GM23338 (cell line): ENCODE results near the gene CNOT4. TPM values are rescaled to one million over a fixed set of nuclear protein-coding genes. Genes with fewer than 3 reads are reported as not detected.

Source experiments
- ATAC-seq: fragments of 200-7000 bp; cut with Tn5 transposase; 3 replicates; pipeline ENCODE4 v1.9.1; 2020
- DNase-seq: peaks from one replicate; pipeline ENCODE4 v3.0.0-alpha.2; 2015; ENCODE audit warnings: low spot score
- H2AFZ ChIP-seq: fragments of 200-600 bp; sonication (generic); 2 replicates; pipeline ENCODE4 v1.8.0; 2016; ENCODE audit warnings: antibody characterized with exemption, mild to moderate bottlenecking, moderate library complexity
- H3F3A ChIP-seq: fragments of 200-600 bp; sonication (generic); replicated peaks from 2 replicates; pipeline ENCODE4 v1.8.0; 2017; ENCODE audit warnings: antibody characterized with exemption, mixed run types, low read depth
- H3K27ac ChIP-seq: fragments of 200-600 bp; sonication (generic); 2 replicates; pipeline ENCODE4 v1.6.1; 2016; ENCODE audit warnings: low read depth
- H3K27me3 ChIP-seq: fragments of 200-600 bp; sonication (generic); 2 replicates; pipeline ENCODE4 v1.8.0; 2016; ENCODE audit warnings: mild to moderate bottlenecking, mixed run types, moderate library complexity; ENCODE audit not compliant: insufficient read depth
- H3K36me3 ChIP-seq: fragments of 200-600 bp; sonication (generic); 2 replicates; pipeline ENCODE4 v1.8.0; 2016; ENCODE audit warnings: mild to moderate bottlenecking; ENCODE audit not compliant: insufficient read depth
- H3K4me1 ChIP-seq: fragments of 200-600 bp; sonication (generic); 2 replicates; pipeline ENCODE4 v1.8.0; 2016; ENCODE audit warnings: mild to moderate bottlenecking, moderate library complexity; ENCODE audit not compliant: insufficient read depth
- H3K4me2 ChIP-seq: fragments of 200-600 bp; sonication (generic); 2 replicates; pipeline ENCODE4 v1.7.1; 2017; ENCODE audit warnings: mixed run types
- H3K4me3 ChIP-seq: fragments of 200-600 bp; sonication (generic); 2 replicates; pipeline ENCODE4 v1.6.1; 2016; ENCODE audit warnings: mixed run types
- H3K79me2 ChIP-seq: fragments of 200-600 bp; sonication (generic); replicated peaks from 2 replicates; pipeline ENCODE4 v1.8.0; 2017; ENCODE audit warnings: mild to moderate bottlenecking; ENCODE audit not compliant: insufficient read depth
- H3K9me2 ChIP-seq: fragments of 200-600 bp; sonication (generic); 2 replicates; pipeline ENCODE4 v1.8.0; 2017; ENCODE audit not compliant: insufficient read depth
- H4K20me1 ChIP-seq: fragments of 200-600 bp; sonication (generic); replicated peaks from 2 replicates; pipeline ENCODE4 v1.8.0; 2017; ENCODE audit warnings: mild to moderate bottlenecking; ENCODE audit not compliant: insufficient read depth
- H3K27ac Mint-ChIP-seq: 2 replicates; pipeline ENCODE4 v1.8.0; 2020; ENCODE audit warnings: inconsistent platforms, mild to moderate bottlenecking, moderate library complexity, mixed read lengths
- H3K27me3 Mint-ChIP-seq: 3 replicates; pipeline ENCODE4 v1.8.0; 2022; ENCODE audit warnings: low read depth, mild to moderate bottlenecking, moderate library complexity, mixed read lengths, inconsistent platforms; ENCODE audit not compliant: insufficient read depth, poor library complexity
- H3K36me3 Mint-ChIP-seq: 3 replicates; pipeline ENCODE4 v1.8.0; 2021; ENCODE audit warnings: low read depth, mild to moderate bottlenecking, inconsistent platforms, moderate library complexity, mixed read lengths
- H3K4me1 Mint-ChIP-seq: 3 replicates; pipeline ENCODE4 v1.8.0; 2020; ENCODE audit warnings: mild to moderate bottlenecking, inconsistent platforms, mixed read lengths
- H3K4me3 Mint-ChIP-seq: 3 replicates; pipeline ENCODE4 v1.8.0; 2021; ENCODE audit warnings: moderate library complexity, mild to moderate bottlenecking, inconsistent platforms, mixed read lengths
- H3K9me3 Mint-ChIP-seq: 3 replicates; pipeline ENCODE4 v1.8.0; 2020; ENCODE audit warnings: moderate library complexity, mild to moderate bottlenecking, inconsistent platforms, mixed read lengths
- CREB1 ChIP-seq: fragments of 250-450 bp; sonication (Bioruptor Pico); IDR thresholded peaks from 2 replicates; pipeline ENCODE4 v1.5.0; 2020; ENCODE audit warnings: low read depth, mild to moderate bottlenecking, moderate library complexity
- CTCF ChIP-seq, 2 experiments: fragments of 200-600 bp in 1 of 2; sonication (generic) in 1 of 2; conservative IDR thresholded peaks; 2 replicates each; pipeline versions ENCODE4 v1.5.1 to v1.6.1; 2016 to 2017; ENCODE audit warnings: antibody characterized with exemption in 2 of 2, low read depth in 2 of 2, mild to moderate bottlenecking in 2 of 2, moderate library complexity in 1 of 2
- ETS1 ChIP-seq: IDR thresholded peaks from 2 replicates; pipeline ENCODE4 v1.6.1; 2016; ENCODE audit warnings: antibody characterized with exemption
- EZH2 ChIP-seq: fragments of 200-600 bp; sonication (generic); IDR thresholded peaks from one replicate; pipeline ENCODE4 v1.8.0; 2017; ENCODE audit warnings: antibody characterized with exemption, mild to moderate bottlenecking, low read depth; ENCODE audit not compliant: unreplicated experiment
- EZH2phosphoT487 ChIP-seq: fragments of 200-600 bp; sonication (generic); IDR thresholded peaks from one replicate; pipeline ENCODE4 v1.8.1; 2018; ENCODE audit warnings: antibody characterized with exemption; ENCODE audit not compliant: unreplicated experiment
- JUNB ChIP-seq: IDR thresholded peaks from one replicate; pipeline ENCODE4 v1.6.1; 2016; ENCODE audit warnings: antibody characterized with exemption; ENCODE audit not compliant: unreplicated experiment
- NANOG ChIP-seq: IDR thresholded peaks from 2 replicates; pipeline ENCODE4 v1.6.1; 2016; ENCODE audit warnings: antibody characterized with exemption, borderline replicate concordance
- REST ChIP-seq: IDR thresholded peaks from one replicate; pipeline ENCODE4 v1.6.1; 2018; ENCODE audit warnings: antibody characterized with exemption; ENCODE audit not compliant: unreplicated experiment
- STAT1 ChIP-seq: IDR thresholded peaks from one replicate; pipeline ENCODE4 v1.6.1; 2016; ENCODE audit warnings: antibody characterized with exemption; ENCODE audit not compliant: unreplicated experiment
- ZNF114 ChIP-seq: fragments of 250-450 bp; sonication (Bioruptor Pico); IDR thresholded peaks from 2 replicates; pipeline ENCODE4 v1.5.0; 2020; ENCODE audit warnings: mild to moderate bottlenecking, moderate library complexity
- ZNF331 ChIP-seq: fragments of 250-450 bp; sonication (Bioruptor Pico); IDR thresholded peaks from 2 replicates; pipeline ENCODE4 v1.5.0; 2020; ENCODE audit warnings: low read depth, mild to moderate bottlenecking, moderate library complexity
- ZNF462 ChIP-seq: fragments of 250-450 bp; sonication (Bioruptor Pico); IDR thresholded peaks from 2 replicates; pipeline ENCODE4 v1.5.0; 2020; ENCODE audit warnings: mild to moderate bottlenecking, moderate library complexity
- polyA plus RNA-seq: library from polyadenylated mRNA; unstranded; fragments of >200 nt; fragmentation: Nextera tagmentation; extraction: Ambion mirVana; gene quantifications from 2 replicates; pipeline ENCODE4 v1.2.1, GENCODE V29; 2016
- total RNA-seq: library from RNA; depleted of rRNA; stranded (reverse); fragments of >200 nt; shearing (Covaris generic); gene quantifications from 2 replicates; pipeline ENCODE4 v1.2.3, GENCODE V29; 2014

Gene CNOT4
- total and polyA plus RNA-seq, 2 experiments from 2014 or later = 18.9 to 26.2 TPM

GRCh38 chr7:135366843-135367508, 142.9 kb downstream of the CNOT4 start:
- no peaks in the 10 kb centered on the region for H3K9me3 Mint-ChIP-seq
- H3K27ac Mint-ChIP-seq = no peak overlapping the region
- DNase-seq = no peak
- no peak for ATAC-seq
- H3K27me3 Mint-ChIP-seq = peaks cover 3% of the 10 kb centered on the region
- Histone ChIP-seq H2AFZ (no peak overlapping the region), H3K79me2 (no peaks in the 10 kb centered on the region), H3K4me2 (no peak overlapping the region), H3K27ac (0 out of 2 replicates have a peak overlapping the region, but pooled peaks have one; percentile 10), H3K4me3 (no peak overlapping the region), H3K36me3 (no peaks in the 10 kb centered on the region), H3K27me3 (no peaks in the 10 kb centered on the region), H3K4me1 (peaks cover 10% of the 10 kb centered on the region), H3K9me2 (no peaks in the 10 kb centered on the region), H4K20me1 (peaks cover 3% of the 10 kb centered on the region; the same call in 1 of the 2 replicates), H3F3A (no peaks in the 10 kb centered on the region)
- H3K4me1 Mint-ChIP-seq = peaks cover 13% of the 10 kb centered on the region; the same call in 2 of the 3 replicates
- no peak overlapping the region for H3K4me3 Mint-ChIP-seq
- TF ChIP-seq REST (no peak), JUNB (no peak), STAT1 (no peak), CTCF (conservative IDR thresholded peaks at IDR 0.05; ENCODE audit: low read depth in 2 of 2) (no peak), ZNF462 (CRISPR knock-in tag) (no peak), NANOG (no peak), ZNF331 (CRISPR knock-in tag) (no peak), ETS1 (no peak), EZH2phosphoT487 (no peak), ZNF114 (no peak), EZH2 (no peak), CREB1 (no peak)
- peaks cover 11% of the 10 kb centered on the region for H3K36me3 Mint-ChIP-seq
